AG09309 (cell line): ENCODE results near the gene TBC1D16.

Experiments used
- DNase-seq: peaks from one replicate; pipeline ENCODE4 v3.0.0-alpha.2; 2010; ENCODE audit warnings: low read depth
- H3K4me3 ChIP-seq: 2 replicates; pipeline ENCODE4 v1.5.1; 2011; ENCODE audit warnings: mild to moderate bottlenecking, low read depth, low read length, moderate library complexity; ENCODE audit not compliant: control insufficient read depth
- CTCF ChIP-seq: IDR thresholded peaks from 2 replicates; pipeline ENCODE4 v1.5.1; 2011; ENCODE audit warnings: mild to moderate bottlenecking, low read depth, low read length, inconsistent platforms; ENCODE audit not compliant: insufficient read depth, control insufficient read depth; ENCODE audit errors: missing control alignments

Gene TBC1D16

GRCh38 chr17:79933863-79934652 lies 101.6 kb downstream of the TBC1D16 start:
- no peak overlapping the region for H3K4me3 ChIP-seq
- no peak for TF ChIP-seq CTCF
- DNase-seq, result no peak

- no peak for TF ChIP-seq CTCF
- no peak for DNase-seq
- H3K4me3 ChIP-seq, result no peak overlapping the region
Measured at GRCh38 chr17:79932451-79933306, 103.0 kb downstream of the TBC1D16 start.

GRCh38 chr17:79931817-79932309 lies 103.8 kb downstream of the TBC1D16 start:
- no peak for DNase-seq
- H3K4me3 ChIP-seq, result no peak overlapping the region
- TF ChIP-seq CTCF, result no peak

- TF ChIP-seq CTCF, result no peak
- H3K4me3 ChIP-seq, result no peak overlapping the region
- no peak for DNase-seq
Measured at GRCh38 chr17:79930877-79931816, 104.5 kb downstream of the TBC1D16 start.

GRCh38 chr17:79930062-79930876 lies 105.4 kb downstream of the TBC1D16 start:
- DNase-seq, result no peak
- H3K4me3 ChIP-seq, result peak overlapping the region; percentile 8
- no peak for TF ChIP-seq CTCF
